CD14-positive monocyte (primary cell): Measurements from ENCODE around the gene UQCR10. TPM values are rescaled to one million over a fixed set of nuclear protein-coding genes. Genes with fewer than 3 reads are reported as not detected.

Experiments
- DNase-seq, 3 donors: peaks; one replicate each; pipeline ENCODE4 v3.0.0-alpha.2; 2011 to 2022
- H2AFZ ChIP-seq: 2 replicates; pipeline ENCODE4 v1.6.0; 2012; ENCODE audit warnings: mild to moderate bottlenecking, low read depth, low read length, inconsistent platforms; ENCODE audit not compliant: insufficient read depth, poor library complexity, severe bottlenecking
- H3K27ac ChIP-seq, 2 donors: 1 replicate in 1 of 2; 2 replicates in 1 of 2; pipeline ENCODE4 v1.5.1; 2012 to 2013; ENCODE audit warnings: low read length in 2 of 2, control low read depth in 1 of 2, inconsistent platforms in 1 of 2, low read depth in 1 of 2, mild to moderate bottlenecking in 1 of 2
- H3K27me3 ChIP-seq, 2 donors: one replicate each; pipeline versions ENCODE4 v1.6.0 to v1.6.1; 2011 to 2013; ENCODE audit warnings: low read length in 2 of 2; ENCODE audit not compliant: control insufficient read depth in 2 of 2, insufficient read depth in 2 of 2
- H3K36me3 ChIP-seq, 2 donors: replicated peaks in 1 of 2; 1 replicate in 1 of 2; 2 replicates in 1 of 2; pipeline versions ENCODE4 v1.5.1 to v1.6.1; 2012 to 2013; ENCODE audit warnings: low read length in 2 of 2, control low read depth in 1 of 2, inconsistent platforms in 1 of 2, mild to moderate bottlenecking in 1 of 2; ENCODE audit not compliant: insufficient read depth in 2 of 2, control insufficient read depth in 1 of 2
- H3K4me1 ChIP-seq, 2 donors: 1 replicate in 1 of 2; 2 replicates in 1 of 2; pipeline versions ENCODE4 v1.5.1 to v1.6.1; 2012 to 2013; ENCODE audit warnings: low read length in 2 of 2, control low read depth in 1 of 2, inconsistent platforms in 1 of 2, mild to moderate bottlenecking in 1 of 2, moderate library complexity in 1 of 2; ENCODE audit not compliant: insufficient read depth in 2 of 2, control insufficient read depth in 1 of 2
- H3K4me2 ChIP-seq: replicated peaks from 2 replicates; pipeline ENCODE3; 2012; ENCODE audit warnings: low read length, moderate library complexity, mild to moderate bottlenecking; ENCODE audit not compliant: poor library complexity, severe bottlenecking; ENCODE audit errors: extremely low read depth
- H3K4me3 ChIP-seq, 3 experiments: fragments of 200-600 bp in 1 of 3; sonication (generic) in 1 of 3; replicated peaks in 1 of 3; 1 replicate in 2 of 3; 2 replicates in 1 of 3; pipeline ENCODE4 v1.5.1; 2011 to 2013; ENCODE audit warnings: low read length in 3 of 3, mild to moderate bottlenecking in 3 of 3, control low read depth in 2 of 3, low read depth in 2 of 3, inconsistent platforms in 1 of 3, moderate library complexity in 1 of 3
- H3K79me2 ChIP-seq: 2 replicates; pipeline ENCODE4 v1.6.0; 2012; ENCODE audit warnings: mild to moderate bottlenecking, control low read depth, inconsistent platforms, low read length, moderate library complexity; ENCODE audit not compliant: insufficient read depth
- H3K9ac ChIP-seq: 2 replicates; pipeline ENCODE4 v1.6.0; 2017; ENCODE audit warnings: low read length, mild to moderate bottlenecking; ENCODE audit not compliant: insufficient read depth, poor library complexity, severe bottlenecking
- H3K9me3 ChIP-seq, 2 donors: replicated peaks in 1 of 2; 1 replicate in 1 of 2; 2 replicates in 1 of 2; pipeline versions ENCODE4 v1.5.1 to v1.6.1; 2012 to 2013; ENCODE audit warnings: low read length in 2 of 2, control low read depth in 1 of 2; ENCODE audit not compliant: control insufficient read depth in 1 of 2, insufficient read depth in 1 of 2
- H4K20me1 ChIP-seq: 2 replicates; pipeline ENCODE4 v1.6.0; 2012; ENCODE audit warnings: mild to moderate bottlenecking, low read length, control low read depth, moderate library complexity; ENCODE audit not compliant: insufficient read depth
- H3K27ac Mint-ChIP-seq, 7 donors: one replicate each; pipeline ENCODE4 v1.8.0; 2020; ENCODE audit warnings: mild to moderate bottlenecking in 7 of 7, mixed read lengths in 7 of 7, moderate library complexity in 6 of 7, inconsistent platforms in 2 of 7
- H3K27me3 Mint-ChIP-seq, 3 donors: one replicate each; pipeline ENCODE4 v1.8.0; 2021 to 2022; ENCODE audit warnings: low read depth in 3 of 3, mild to moderate bottlenecking in 3 of 3, mixed read lengths in 3 of 3, moderate library complexity in 3 of 3, inconsistent platforms in 1 of 3
- H3K36me3 Mint-ChIP-seq, 2 donors: one replicate each; pipeline ENCODE4 v1.8.0; 2020; ENCODE audit warnings: mixed read lengths in 2 of 2, inconsistent platforms in 1 of 2, mild to moderate bottlenecking in 1 of 2
- H3K4me1 Mint-ChIP-seq: one replicate; pipeline ENCODE4 v1.8.0; 2020; ENCODE audit warnings: mild to moderate bottlenecking, mixed read lengths
- H3K4me3 Mint-ChIP-seq, 2 donors: one replicate each; pipeline ENCODE4 v1.8.0; 2020; ENCODE audit warnings: mild to moderate bottlenecking in 2 of 2, mixed read lengths in 2 of 2, moderate library complexity in 1 of 2
- H3K9me3 Mint-ChIP-seq, 7 donors: one replicate each; pipeline ENCODE4 v1.8.0; 2020 to 2022; ENCODE audit warnings: mixed read lengths in 7 of 7, mild to moderate bottlenecking in 6 of 7, moderate library complexity in 6 of 7, inconsistent platforms in 2 of 7
- CTCF ChIP-seq: fragments of 200-600 bp; IDR thresholded peaks from one replicate; pipeline ENCODE4 v1.8.0; 2022; ENCODE audit warnings: antibody characterized with exemption, mild to moderate bottlenecking
- WGBS: methylation state at CpG from one replicate; pipeline ENCODE4 v1.1.5; 2013; ENCODE audit warnings: missing lambda C conversion rate; ENCODE audit not compliant: insufficient coverage; 5-methylcytosine and 5-hydroxymethylcytosine counted together
- intact Hi-C, 2 donors: fragments of 100-400 bp; cut with micrococcal nuclease; formaldehyde crosslinking; loops; one replicate each; pipeline versions ENCODE4 v1.15.0 to v1.15.1; 2023
- polyA plus RNA-seq, 3 donors: library from polyadenylated mRNA; depleted of rRNA in 1 of 3; unstranded in 2 of 3; stranded (reverse) in 1 of 3; fragments of 300-500 nt in 2 of 3; fragments of >200 nt in 1 of 3; fragmentation: Illumina TruSeq in 2 of 3; gene quantifications; 1 replicate in 2 of 3; 2 replicates in 1 of 3; pipeline ENCODE4 v1.2.3, GENCODE V29; 2012 to 2021

The UQCR10 gene
- polyA plus RNA-seq, 3 donors, result 99.0 to 314 (median 287) TPM

DNA sequence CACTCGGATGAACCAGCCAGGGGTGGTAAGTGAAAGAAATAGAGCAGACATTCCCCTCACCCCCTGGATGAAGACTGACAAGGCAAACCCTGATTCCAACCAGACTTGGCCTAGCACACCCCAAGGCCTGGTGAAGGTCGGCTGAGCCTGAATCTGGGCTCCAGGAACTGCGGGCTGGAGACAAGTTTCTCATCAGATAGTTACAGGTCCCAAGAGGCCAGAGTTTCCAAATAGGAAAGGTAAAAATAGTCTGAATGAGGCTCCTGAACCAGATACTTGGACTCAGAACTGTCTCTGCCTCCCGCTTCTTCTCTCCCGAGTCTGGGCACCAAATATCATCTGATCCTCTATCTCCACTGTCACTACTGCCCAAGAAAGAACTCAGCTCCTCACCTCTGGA, 8.2 kb upstream of the UQCR10 start:
- peaks cover 3 to 20% of the 10 kb centered on the region in 2 donors for H3K36me3 ChIP-seq
- Mint-ChIP-seq H3K27me3 (peaks cover 0 to 4% (median 2%) of the 10 kb centered on the region in 3 donors), H3K4me1 (peaks cover under 1% of the 10 kb centered on the region), H3K9me3 (no peaks in the 10 kb centered on the region), H3K4me3 (no peak overlapping the region), H3K36me3 (peaks cover 4 to 5% of the 10 kb centered on the region in 2 donors), H3K27ac (no peak overlapping the region)
- no peak overlapping the region for H2AFZ ChIP-seq
- no peak overlapping the region for H3K4me3 ChIP-seq
- DNase-seq, result no peak
- no peak overlapping the region for H3K27ac ChIP-seq
- intact Hi-C loops, result no loop called here
- H3K4me2 ChIP-seq, result no peak overlapping the region
- H3K9me3 ChIP-seq, result no peaks in the 10 kb centered on the region
- 100% methylated on average over 1 of the region's 5 CpGs for WGBS
- H3K27me3 ChIP-seq, result no peaks in the 10 kb centered on the region
- TF ChIP-seq CTCF, result no peak
- peaks cover 0 to under 1% of the 10 kb centered on the region in 2 donors for H3K4me1 ChIP-seq
- H3K9ac ChIP-seq, result no peak overlapping the region
- H4K20me1 ChIP-seq, result peaks cover 2% of the 10 kb centered on the region
- H3K79me2 ChIP-seq, result peaks cover 13% of the 10 kb centered on the region

DNA sequence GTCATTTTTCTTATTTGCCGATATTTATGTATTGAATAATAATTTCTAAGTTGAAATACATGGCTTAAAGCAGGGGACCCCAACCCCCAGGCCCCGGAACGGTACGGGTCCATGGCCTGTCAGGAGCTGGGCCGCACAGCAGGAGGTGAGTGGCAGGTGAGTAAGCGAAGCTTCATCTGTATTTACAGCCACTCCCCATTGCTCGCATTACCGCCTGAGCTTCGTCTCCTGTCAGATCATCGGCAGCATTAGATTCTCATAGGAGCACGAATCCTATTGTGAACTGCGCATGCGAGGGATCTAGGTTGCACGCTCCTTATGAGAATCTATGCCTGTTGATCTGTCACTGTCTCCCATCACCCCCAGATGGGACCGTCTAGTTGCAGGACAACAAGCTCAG, 4.9 kb upstream of the UQCR10 start:
- WGBS, result 100% methylated on average over 1 of the region's 15 CpGs
- Mint-ChIP-seq H3K4me3 (no peak overlapping the region), H3K27me3 (peaks cover 0 to 2% (median 1%) of the 10 kb centered on the region in 3 donors), H3K9me3 (no peaks in the 10 kb centered on the region), H3K4me1 (peaks cover 21% of the 10 kb centered on the region), H3K27ac (no peak overlapping the region), H3K36me3 (peaks cover 0 to 3% of the 10 kb centered on the region in 2 donors)
- Histone ChIP-seq H3K27ac (no peak overlapping the region), H3K4me2 (no peak overlapping the region), H3K9ac (no peak overlapping the region), H3K4me1 (peaks cover 12 to 14% of the 10 kb centered on the region in 2 donors), H3K4me3 (no peak overlapping the region), H3K27me3 (no peaks in the 10 kb centered on the region), H4K20me1 (peaks cover 2% of the 10 kb centered on the region), H3K36me3 (peaks cover 0 to 13% of the 10 kb centered on the region in 2 donors), H3K9me3 (no peaks in the 10 kb centered on the region), H3K79me2 (peaks cover 40% of the 10 kb centered on the region), H2AFZ (no peak overlapping the region)
- no peak for TF ChIP-seq CTCF
- DNase-seq, result no peak
- intact Hi-C loops, result loop anchor here in 1 of 2 donors (10.0 kb wide), 1 partner anchor 243 kb away; no protein-coding TSS in a partner anchor
